Muscle layer of colon (tissue), 2 donors: ENCODE measurements around the gene PODN.

Experiments
- H3K27ac ChIP-seq: one replicate; pipeline ENCODE4 v1.7.0; 2013; ENCODE audit warnings: low read depth, mild to moderate bottlenecking, low read length, moderate library complexity
- H3K27me3 ChIP-seq, 2 donors: one replicate each; pipeline ENCODE4 v1.7.0; 2013; ENCODE audit warnings: low read length in 2 of 2, mild to moderate bottlenecking in 2 of 2; ENCODE audit not compliant: insufficient read depth in 2 of 2, control insufficient read depth in 1 of 2
- H3K36me3 ChIP-seq: one replicate; pipeline ENCODE4 v1.7.0; 2013; ENCODE audit warnings: mild to moderate bottlenecking, low read length; ENCODE audit not compliant: insufficient read depth
- H3K4me1 ChIP-seq: one replicate; pipeline ENCODE4 v1.7.0; 2013; ENCODE audit warnings: mild to moderate bottlenecking, low read length; ENCODE audit not compliant: insufficient read depth
- H3K4me3 ChIP-seq, 2 donors: one replicate each; pipeline ENCODE4 v1.7.0; 2013; ENCODE audit warnings: low read length in 2 of 2, low read depth in 1 of 2, mild to moderate bottlenecking in 1 of 2, moderate library complexity in 1 of 2
- H3K9ac ChIP-seq: one replicate; pipeline ENCODE4 v1.7.0; 2013; ENCODE audit warnings: low read length
- H3K9me3 ChIP-seq: one replicate; pipeline ENCODE4 v1.7.0; 2013; ENCODE audit warnings: mild to moderate bottlenecking, low read length
- donor health status: abdominal sarcoma.
- donor health status: Adenocarcinoma of cecum.

PODN gene

GRCh38 chr1:53068314-53069099, 6.5 kb downstream of the PODN start:
- H3K4me3 ChIP-seq: no peak overlapping the region
- H3K27me3 ChIP-seq: no peaks in the 10 kb centered on the region
- no peaks in the 10 kb centered on the region for H3K9me3 ChIP-seq
- peaks cover 6% of the 10 kb centered on the region for H3K36me3 ChIP-seq
- no peak overlapping the region for H3K9ac ChIP-seq
- H3K4me1 ChIP-seq: peaks cover 16% of the 10 kb centered on the region
- no peak overlapping the region for H3K27ac ChIP-seq

GRCh38 chr1:53069265-53069662, 7.3 kb downstream of the PODN start:
- H3K9me3 ChIP-seq: no peaks in the 10 kb centered on the region
- H3K27ac ChIP-seq: no peak overlapping the region
- peaks cover 9% of the 10 kb centered on the region for H3K4me1 ChIP-seq
- H3K36me3 ChIP-seq: peaks cover 6% of the 10 kb centered on the region
- no peak overlapping the region for H3K4me3 ChIP-seq
- no peaks in the 10 kb centered on the region for H3K27me3 ChIP-seq
- no peak overlapping the region for H3K9ac ChIP-seq

GRCh38 chr1:53069663-53070327, 7.8 kb downstream of the PODN start:
- Histone ChIP-seq H3K4me1 (peaks cover 9% of the 10 kb centered on the region), H3K9ac (no peak overlapping the region), H3K9me3 (no peaks in the 10 kb centered on the region), H3K36me3 (peaks cover 6% of the 10 kb centered on the region), H3K4me3 (no peak overlapping the region), H3K27me3 (no peaks in the 10 kb centered on the region), H3K27ac (no peak overlapping the region)

- Histone ChIP-seq H3K9me3 (no peaks in the 10 kb centered on the region), H3K27ac (no peak overlapping the region), H3K27me3 (no peaks in the 10 kb centered on the region), H3K4me1 (peaks cover 9% of the 10 kb centered on the region), H3K36me3 (peaks cover 6% of the 10 kb centered on the region), H3K4me3 (no peak overlapping the region), H3K9ac (no peak overlapping the region)
Observed at GRCh38 chr1:53070621-53071020, 8.6 kb downstream of the PODN start.

- no peak overlapping the region for H3K4me3 ChIP-seq
- peaks cover 8% of the 10 kb centered on the region for H3K4me1 ChIP-seq
- H3K9ac ChIP-seq: no peak overlapping the region
- no peaks in the 10 kb centered on the region for H3K27me3 ChIP-seq
- no peak overlapping the region for H3K27ac ChIP-seq
- H3K36me3 ChIP-seq: peaks cover 6% of the 10 kb centered on the region
- H3K9me3 ChIP-seq: no peaks in the 10 kb centered on the region
Observed at GRCh38 chr1:53071167-53071865, 9.3 kb downstream of the PODN start.

- Histone ChIP-seq H3K27me3 (no peaks in the 10 kb centered on the region), H3K27ac (no peak overlapping the region), H3K9ac (no peak overlapping the region), H3K4me1 (peaks cover 2% of the 10 kb centered on the region), H3K9me3 (no peaks in the 10 kb centered on the region), H3K4me3 (no peak overlapping the region), H3K36me3 (peaks cover 6% of the 10 kb centered on the region)
Observed at GRCh38 chr1:53071915-53072314, 9.9 kb downstream of the PODN start.

- Histone ChIP-seq H3K9me3 (no peaks in the 10 kb centered on the region), H3K27me3 (no peaks in the 10 kb centered on the region), H3K9ac (no peak overlapping the region), H3K27ac (no peak overlapping the region), H3K4me1 (no peaks in the 10 kb centered on the region), H3K4me3 (no peak overlapping the region), H3K36me3 (peaks cover 14% of the 10 kb centered on the region)
Observed at GRCh38 chr1:53073287-53073686, 11.3 kb downstream of the PODN start.

- H3K4me1 ChIP-seq: no peaks in the 10 kb centered on the region
- H3K4me3 ChIP-seq: no peak overlapping the region
- no peak overlapping the region for H3K27ac ChIP-seq
- peaks cover 20% of the 10 kb centered on the region for H3K36me3 ChIP-seq
- H3K9me3 ChIP-seq: no peaks in the 10 kb centered on the region
- H3K27me3 ChIP-seq: no peaks in the 10 kb centered on the region
- H3K9ac ChIP-seq: no peak overlapping the region
Observed at GRCh38 chr1:53073868-53074311, 11.9 kb downstream of the PODN start.

- Histone ChIP-seq H3K4me3 (no peak overlapping the region), H3K36me3 (peaks cover 26% of the 10 kb centered on the region), H3K27me3 (no peaks in the 10 kb centered on the region), H3K27ac (peak overlapping the region; percentile 29), H3K4me1 (no peaks in the 10 kb centered on the region), H3K9me3 (no peaks in the 10 kb centered on the region), H3K9ac (no peak overlapping the region)
Observed at GRCh38 chr1:53074313-53075154, 12.5 kb downstream of the PODN start.

GRCh38 chr1:53075206-53075605, 13.2 kb downstream of the PODN start:
- H3K9ac ChIP-seq: no peak overlapping the region
- H3K4me1 ChIP-seq: no peaks in the 10 kb centered on the region
- no peaks in the 10 kb centered on the region for H3K9me3 ChIP-seq
- H3K36me3 ChIP-seq: peaks cover 26% of the 10 kb centered on the region
- no peak overlapping the region for H3K4me3 ChIP-seq
- H3K27ac ChIP-seq: no peak overlapping the region
- no peaks in the 10 kb centered on the region for H3K27me3 ChIP-seq

- Histone ChIP-seq H3K4me3 (no peak overlapping the region), H3K9ac (no peak overlapping the region), H3K9me3 (no peaks in the 10 kb centered on the region), H3K27me3 (no peaks in the 10 kb centered on the region), H3K36me3 (peaks cover 28% of the 10 kb centered on the region), H3K4me1 (no peaks in the 10 kb centered on the region), H3K27ac (no peak overlapping the region)
Observed at GRCh38 chr1:53075761-53076163, 13.7 kb downstream of the PODN start.
